Measurements from ENCODE around the gene DNAJB9.

DNA sequence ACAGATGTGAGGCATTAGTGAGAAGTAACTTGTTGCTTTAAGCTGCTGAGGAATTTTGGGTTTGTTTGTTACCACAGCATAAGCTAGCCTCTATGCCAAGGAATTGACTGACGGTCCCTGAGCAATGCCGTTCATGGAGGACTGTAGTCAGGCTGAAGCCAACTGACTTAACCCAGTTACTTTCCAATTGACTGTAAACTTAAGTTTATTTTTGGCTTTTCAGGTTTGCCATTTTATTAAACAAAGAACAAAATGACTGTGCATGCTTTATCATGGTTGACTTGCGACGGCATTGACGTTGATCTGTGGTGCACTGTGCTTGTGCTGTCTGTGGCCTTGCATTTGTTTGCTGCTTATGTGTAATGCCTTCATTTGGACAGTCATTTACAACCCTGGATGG lies 53.5 kb downstream of the DNAJB9 start:
- TF ChIP-seq, protein P1, sequence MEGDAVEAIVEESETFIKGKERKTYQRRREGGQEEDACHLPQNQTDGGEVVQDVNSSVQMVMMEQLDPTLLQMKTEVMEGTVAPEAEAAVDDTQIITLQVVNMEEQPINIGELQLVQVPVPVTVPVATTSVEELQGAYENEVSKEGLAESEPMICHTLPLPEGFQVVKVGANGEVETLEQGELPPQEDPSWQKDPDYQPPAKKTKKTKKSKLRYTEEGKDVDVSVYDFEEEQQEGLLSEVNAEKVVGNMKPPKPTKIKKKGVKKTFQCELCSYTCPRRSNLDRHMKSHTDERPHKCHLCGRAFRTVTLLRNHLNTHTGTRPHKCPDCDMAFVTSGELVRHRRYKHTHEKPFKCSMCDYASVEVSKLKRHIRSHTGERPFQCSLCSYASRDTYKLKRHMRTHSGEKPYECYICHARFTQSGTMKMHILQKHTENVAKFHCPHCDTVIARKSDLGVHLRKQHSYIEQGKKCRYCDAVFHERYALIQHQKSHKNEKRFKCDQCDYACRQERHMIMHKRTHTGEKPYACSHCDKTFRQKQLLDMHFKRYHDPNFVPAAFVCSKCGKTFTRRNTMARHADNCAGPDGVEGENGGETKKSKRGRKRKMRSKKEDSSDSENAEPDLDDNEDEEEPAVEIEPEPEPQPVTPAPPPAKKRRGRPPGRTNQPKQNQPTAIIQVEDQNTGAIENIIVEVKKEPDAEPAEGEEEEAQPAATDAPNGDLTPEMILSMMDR (optimal IDR thresholded peaks at IDR 0.05 in 1 of 3, IDR thresholded peaks at IDR 0.05 in 1 of 3, conservative IDR thresholded peaks at IDR 0.05 in 1 of 3; ENCODE audit: extremely low read depth in 1 of 3, insufficient read depth in 2 of 3, low read length in 3 of 3), result no peak
- no peak for TF ChIP-seq EZH2 (IDR thresholded peaks at IDR 0.05; ENCODE audit: low read length)
